LNCAP (cell line): Measurements from ENCODE around the gene NINJ1.

Experiments
- CTCF ChIP-seq: fragments of 450-650 bp; IDR thresholded peaks from 2 replicates; pipeline ENCODE4 v1.5.1; 2017; ENCODE audit warnings: mild to moderate bottlenecking

NINJ1 gene

GRCh38 chr9:93141771-93142483, 7.9 kb upstream of the NINJ1 start:
- TF ChIP-seq CTCF = no peak

- no peak for TF ChIP-seq CTCF
These were observed 5.5 kb upstream of the NINJ1 start for GRCh38 chr9:93139365-93140182.

- TF ChIP-seq CTCF = no peak
These were observed 4.2 kb upstream of the NINJ1 start for GRCh38 chr9:93138171-93138764.

- TF ChIP-seq CTCF = no peak
These were observed 3.3 kb upstream of the NINJ1 start for GRCh38 chr9:93137362-93137761.

GRCh38 chr9:93136011-93136440, 2.0 kb upstream of the NINJ1 start:
- TF ChIP-seq CTCF = no peak

GRCh38 chr9:93134740-93135444, 841 bp upstream of the NINJ1 start:
- no peak for TF ChIP-seq CTCF

GRCh38 chr9:93133681-93134014, 403 bp downstream of the NINJ1 start:
- TF ChIP-seq CTCF = no peak
